GM19240 (cell line): ENCODE measurements around the gene TMEM229B.

Experiments used
- DNase-seq: peaks from one replicate; pipeline ENCODE4 v3.0.0; 2011; ENCODE audit warnings: low spot score; ENCODE audit not compliant: insufficient read length

The TMEM229B gene

GRCh38 chr14:67487332-67487731, 1.2 kb downstream of the TMEM229B start:
- DNase-seq, result no peak

- no peak for DNase-seq
These were observed 1.6 kb downstream of the TMEM229B start for GRCh38 chr14:67486890-67487289.

- DNase-seq, result no peak
These were observed 2.9 kb downstream of the TMEM229B start for GRCh38 chr14:67485501-67486095.

GRCh38 chr14:67483579-67484285, 4.8 kb downstream of the TMEM229B start:
- DNase-seq, result no peak

- no peak for DNase-seq
These were observed 6.0 kb downstream of the TMEM229B start for GRCh38 chr14:67482231-67483164.

GRCh38 chr14:67480011-67480410, 8.5 kb downstream of the TMEM229B start:
- no peak for DNase-seq

- DNase-seq, result no peak
These were observed 9.8 kb downstream of the TMEM229B start for GRCh38 chr14:67478800-67479084.

- DNase-seq, result no peak
These were observed 10.4 kb downstream of the TMEM229B start for GRCh38 chr14:67477926-67478799.

- no peak for DNase-seq
These were observed 14.2 kb downstream of the TMEM229B start for GRCh38 chr14:67474366-67474765.

- no peak for DNase-seq
These were observed 15.0 kb downstream of the TMEM229B start for GRCh38 chr14:67473290-67474082.

GRCh38 chr14:67472726-67473125, 15.8 kb downstream of the TMEM229B start:
- DNase-seq, result no peak

- no peak for DNase-seq
These were observed 18.6 kb downstream of the TMEM229B start for GRCh38 chr14:67469954-67470353.

GRCh38 chr14:67468378-67468730, 20.2 kb downstream of the TMEM229B start:
- no peak for DNase-seq

GRCh38 chr14:67467134-67467533, 21.4 kb downstream of the TMEM229B start:
- DNase-seq, result no peak

GRCh38 chr14:67464879-67465278, 23.6 kb downstream of the TMEM229B start:
- DNase-seq, result no peak

- DNase-seq, result no peak
These were observed 24.1 kb downstream of the TMEM229B start for GRCh38 chr14:67464377-67464776.

GRCh38 chr14:67463900-67464299, 24.6 kb downstream of the TMEM229B start:
- DNase-seq, result no peak

GRCh38 chr14:67461996-67462395, 26.5 kb downstream of the TMEM229B start:
- no peak for DNase-seq

GRCh38 chr14:67461341-67461985, 27.1 kb downstream of the TMEM229B start:
- no peak for DNase-seq

GRCh38 chr14:67459336-67459735, 29.2 kb downstream of the TMEM229B start:
- no peak for DNase-seq
